A549 (cell line): ENCODE measurements around the gene RFX6.
"Not testable (repeated sequence)": the region's sequence is repeated elsewhere in the genome, so short reads cannot be mapped to it uniquely, and the experiment has no call there.

Experiments
- ATOH8 ChIP-seq: fragments of 250-450 bp; sonication (Bioruptor Pico); IDR thresholded peaks from 2 replicates; pipeline ENCODE4 v1.5.0; 2020; ENCODE audit warnings: low read depth, mild to moderate bottlenecking, moderate library complexity
- BHLHE40 ChIP-seq: IDR thresholded peaks from 2 replicates; pipeline ENCODE4 v1.6.1; 2012; ENCODE audit warnings: low read depth, low read length, inconsistent platforms
- CTCF ChIP-seq: fragments of >200 bp; sonication (Bioruptor Twin); formaldehyde crosslinking; IDR thresholded peaks from 3 replicates; pipeline ENCODE4 v1.5.1; 2016
- EP300 ChIP-seq, 2 experiments: fragments of >200 bp; sonication (Bioruptor Twin); formaldehyde crosslinking; IDR thresholded peaks; 2 replicates in 1 of 2; 3 replicates in 1 of 2; pipeline ENCODE4 v1.6.1; 2016 to 2017
- HDAC2 ChIP-seq: fragments of 200-600 bp; sonication (generic); IDR thresholded peaks from 2 replicates; pipeline ENCODE4 v1.6.1; 2016
- HMGXB4 ChIP-seq: fragments of 250-450 bp; sonication (Bioruptor Pico); IDR thresholded peaks from 2 replicates; pipeline ENCODE4 v1.5.0; 2021; ENCODE audit warnings: mild to moderate bottlenecking, moderate library complexity, borderline replicate concordance
- MAFK ChIP-seq: fragments of 450-650 bp; IDR thresholded peaks from 2 replicates; pipeline ENCODE4 v1.6.1; 2014; ENCODE audit not compliant: partially characterized antibody
- RCOR1 ChIP-seq: fragments of 150-350 bp; IDR thresholded peaks from 2 replicates; pipeline ENCODE4 v1.6.1; 2014; ENCODE audit warnings: antibody characterized with exemption, low read length, low read depth
- REST ChIP-seq: fragments of 200-600 bp; sonication (generic); IDR thresholded peaks from 2 replicates; pipeline ENCODE4 v1.6.1; 2016; ENCODE audit warnings: antibody characterized with exemption, mild to moderate bottlenecking, moderate library complexity
- TFCP2L1 ChIP-seq: fragments of 250-450 bp; sonication (Bioruptor Pico); IDR thresholded peaks from 2 replicates; pipeline ENCODE4 v1.5.0; 2021; ENCODE audit warnings: mild to moderate bottlenecking
- ZC3H11A ChIP-seq: fragments of 450-650 bp; IDR thresholded peaks from 2 replicates; pipeline ENCODE4 v1.6.1; 2014; ENCODE audit warnings: antibody characterized with exemption, mild to moderate bottlenecking
- ZNF302 ChIP-seq: fragments of 250-450 bp; sonication (Bioruptor Pico); IDR thresholded peaks from 2 replicates; pipeline ENCODE4 v1.9.0; 2021; ENCODE audit warnings: inconsistent platforms, mild to moderate bottlenecking, moderate library complexity

- TF ChIP-seq CTCF; REST; BHLHE40; HMGXB4; EP300 (IDR thresholded peaks at IDR 0.05); ZNF302 (CRISPR knock-in tag); TFCP2L1 (CRISPR knock-in tag); MAFK; ZC3H11A; ATOH8 (CRISPR knock-in tag); HDAC2; RCOR1: not testable (repeated sequence)
Measured at GRCh38 chr6:116834526-116834925, 42.5 kb upstream of the RFX6 start.
